ENCODE data around the gene MYO15B. TPM values are rescaled to one million over a fixed set of nuclear protein-coding genes. Genes with fewer than 3 reads are reported as not detected.

Gene MYO15B
- total and polyA plus RNA-seq, 2 donors (not counting 3 experiments of a cell fraction or from before 2014, with no cell fraction given) = 10.2 to 87.8 TPM

DNA sequence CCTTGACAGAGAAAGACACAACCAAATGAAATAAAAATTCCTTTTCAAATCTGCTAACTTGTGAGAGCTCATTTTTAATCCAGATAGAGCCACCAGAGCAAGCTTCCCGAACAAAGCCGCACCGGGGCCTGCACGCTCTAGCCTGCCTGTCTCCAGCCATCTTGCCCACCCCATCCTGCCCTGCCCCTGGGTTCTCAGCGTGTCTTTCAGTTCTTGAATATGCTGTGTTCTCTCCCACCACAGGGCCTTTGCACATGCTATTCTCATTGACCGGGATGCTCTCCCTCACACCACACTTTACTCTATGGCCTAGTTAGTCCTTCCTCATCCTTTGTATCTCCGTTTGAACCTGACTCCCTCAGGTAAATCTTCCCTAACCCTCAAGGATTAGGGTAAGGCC, 60.3 kb downstream of the MYO15B start:
- Histone ChIP-seq H3K9me1 (replicated peaks; ENCODE audit: control insufficient read depth, extremely low read depth, insufficient read depth, low read length) (no peaks in the 10 kb centered on the region), H3K9ac (replicated peaks; ENCODE audit: extremely low read depth, insufficient read depth, low read length) (no peak overlapping the region), H3K4me3 (replicated peaks in 1 of 3; ENCODE audit: insufficient read depth in 1 of 3, low read depth in 1 of 3, low read length in 3 of 3) (no peak overlapping the region), H3K9me3 (replicated peaks; ENCODE audit: control insufficient read depth, insufficient read depth, low read length) (no peaks in the 10 kb centered on the region), H3K79me2 (ENCODE audit: control insufficient read depth, insufficient read depth, low read length) (no peaks in the 10 kb centered on the region), H4K20me1 (replicated peaks; ENCODE audit: control insufficient read depth, extremely low read depth, insufficient read depth, low read length) (no peaks in the 10 kb centered on the region), H3K36me3 (ENCODE audit: control insufficient read depth in 2 of 2, extremely low read depth in 1 of 2, insufficient read depth in 2 of 2, low read length in 2 of 2) (peaks cover 6 to 11% of the 10 kb centered on the region in 2 experiments), H3K4me2 (ENCODE audit: insufficient read depth, low read length) (no peak overlapping the region), H3K27me3 (ENCODE audit: control insufficient read depth in 2 of 2, insufficient read depth in 2 of 2, low read length in 2 of 2) (no peaks in the 10 kb centered on the region), H2AFZ (ENCODE audit: low read depth, low read length) (no peak overlapping the region), H3K4me1 (ENCODE audit: control insufficient read depth, extremely low read depth, insufficient read depth, low read length) (peaks cover 16% of the 10 kb centered on the region), H3K27ac (ENCODE audit: insufficient read depth, low read depth, low read length) (no peak overlapping the region)
- intact Hi-C loops (cut with micrococcal nuclease) (no loop called here), dilution Hi-C loops (cut with MboI; ENCODE audit: extremely low pct_ligation_motif_present, low sequenced_read_pairs) (no loop called here)
- CTCF ChIA-PET = interaction anchor here (19.2 kb wide), 1 partner anchor 12 kb away, joined by 446 read pairs; the partner anchor contains the start of gene SMIM5
- no TSS peak for BruUV-seq (replicated peaks)
- FAIRE-seq (no peak), DNase-seq (ENCODE audit: low read depth, low spot score) (no peak)
- POLR2A ChIA-PET = no interaction called here
- TF ChIP-seq POLR2A (IDR thresholded peaks at IDR 0.05; ENCODE audit: low read depth, low read length) (no peak), MAX (IDR thresholded peaks at IDR 0.05; ENCODE audit: insufficient read depth, insufficient read length) (no peak), JUN (IDR thresholded peaks at IDR 0.05; ENCODE audit: borderline replicate concordance, insufficient read depth, insufficient read length, low read depth) (no peak), MYC (IDR thresholded peaks at IDR 0.05; ENCODE audit: low read depth, low read length) (no peak), FOS (IDR thresholded peaks at IDR 0.05; ENCODE audit: borderline replicate concordance, insufficient read depth, low read length) (no peak), GATA2 (IDR thresholded peaks at IDR 0.05; ENCODE audit: insufficient read depth, insufficient read length, low read depth, low read length) (no peak), POLR2AphosphoS5 (IDR thresholded peaks at IDR 0.05; ENCODE audit: insufficient read depth, low read depth, low read length) (no peak), EZH2 (IDR thresholded peaks at IDR 0.05; ENCODE audit: borderline replicate concordance, low read depth, low read length, severe bottlenecking) (no peak)
- TF ChIP-seq, protein P1, sequence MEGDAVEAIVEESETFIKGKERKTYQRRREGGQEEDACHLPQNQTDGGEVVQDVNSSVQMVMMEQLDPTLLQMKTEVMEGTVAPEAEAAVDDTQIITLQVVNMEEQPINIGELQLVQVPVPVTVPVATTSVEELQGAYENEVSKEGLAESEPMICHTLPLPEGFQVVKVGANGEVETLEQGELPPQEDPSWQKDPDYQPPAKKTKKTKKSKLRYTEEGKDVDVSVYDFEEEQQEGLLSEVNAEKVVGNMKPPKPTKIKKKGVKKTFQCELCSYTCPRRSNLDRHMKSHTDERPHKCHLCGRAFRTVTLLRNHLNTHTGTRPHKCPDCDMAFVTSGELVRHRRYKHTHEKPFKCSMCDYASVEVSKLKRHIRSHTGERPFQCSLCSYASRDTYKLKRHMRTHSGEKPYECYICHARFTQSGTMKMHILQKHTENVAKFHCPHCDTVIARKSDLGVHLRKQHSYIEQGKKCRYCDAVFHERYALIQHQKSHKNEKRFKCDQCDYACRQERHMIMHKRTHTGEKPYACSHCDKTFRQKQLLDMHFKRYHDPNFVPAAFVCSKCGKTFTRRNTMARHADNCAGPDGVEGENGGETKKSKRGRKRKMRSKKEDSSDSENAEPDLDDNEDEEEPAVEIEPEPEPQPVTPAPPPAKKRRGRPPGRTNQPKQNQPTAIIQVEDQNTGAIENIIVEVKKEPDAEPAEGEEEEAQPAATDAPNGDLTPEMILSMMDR (IDR thresholded peaks at IDR 0.05; ENCODE audit: extremely low read depth in 1 of 2, insufficient read depth in 1 of 2, low read depth in 1 of 2, low read length in 2 of 2) = no peak
